GM23338 (cell line): ENCODE results near the gene DAAM1. TPM values are rescaled to one million over a fixed set of nuclear protein-coding genes. Genes with fewer than 3 reads are reported as not detected.

Source experiments
- ATAC-seq: fragments of 200-7000 bp; cut with Tn5 transposase; 3 replicates; pipeline ENCODE4 v1.9.1; 2020
- DNase-seq: peaks from one replicate; pipeline ENCODE4 v3.0.0-alpha.2; 2015; ENCODE audit warnings: low spot score
- H2AFZ ChIP-seq: fragments of 200-600 bp; sonication (generic); 2 replicates; pipeline ENCODE4 v1.8.0; 2016; ENCODE audit warnings: antibody characterized with exemption, mild to moderate bottlenecking, moderate library complexity
- H3F3A ChIP-seq: fragments of 200-600 bp; sonication (generic); replicated peaks from 2 replicates; pipeline ENCODE4 v1.8.0; 2017; ENCODE audit warnings: antibody characterized with exemption, mixed run types, low read depth
- H3K27ac ChIP-seq: fragments of 200-600 bp; sonication (generic); 2 replicates; pipeline ENCODE4 v1.6.1; 2016; ENCODE audit warnings: low read depth
- H3K27me3 ChIP-seq: fragments of 200-600 bp; sonication (generic); 2 replicates; pipeline ENCODE4 v1.8.0; 2016; ENCODE audit warnings: mild to moderate bottlenecking, mixed run types, moderate library complexity; ENCODE audit not compliant: insufficient read depth
- H3K36me3 ChIP-seq: fragments of 200-600 bp; sonication (generic); 2 replicates; pipeline ENCODE4 v1.8.0; 2016; ENCODE audit warnings: mild to moderate bottlenecking; ENCODE audit not compliant: insufficient read depth
- H3K4me1 ChIP-seq: fragments of 200-600 bp; sonication (generic); 2 replicates; pipeline ENCODE4 v1.8.0; 2016; ENCODE audit warnings: mild to moderate bottlenecking, moderate library complexity; ENCODE audit not compliant: insufficient read depth
- H3K4me2 ChIP-seq: fragments of 200-600 bp; sonication (generic); 2 replicates; pipeline ENCODE4 v1.7.1; 2017; ENCODE audit warnings: mixed run types
- H3K4me3 ChIP-seq: fragments of 200-600 bp; sonication (generic); 2 replicates; pipeline ENCODE4 v1.6.1; 2016; ENCODE audit warnings: mixed run types
- H3K79me2 ChIP-seq: fragments of 200-600 bp; sonication (generic); replicated peaks from 2 replicates; pipeline ENCODE4 v1.8.0; 2017; ENCODE audit warnings: mild to moderate bottlenecking; ENCODE audit not compliant: insufficient read depth
- H3K9me2 ChIP-seq: fragments of 200-600 bp; sonication (generic); 2 replicates; pipeline ENCODE4 v1.8.0; 2017; ENCODE audit not compliant: insufficient read depth
- H4K20me1 ChIP-seq: fragments of 200-600 bp; sonication (generic); replicated peaks from 2 replicates; pipeline ENCODE4 v1.8.0; 2017; ENCODE audit warnings: mild to moderate bottlenecking; ENCODE audit not compliant: insufficient read depth
- H3K27ac Mint-ChIP-seq: 2 replicates; pipeline ENCODE4 v1.8.0; 2020; ENCODE audit warnings: inconsistent platforms, mild to moderate bottlenecking, moderate library complexity, mixed read lengths
- H3K27me3 Mint-ChIP-seq: 3 replicates; pipeline ENCODE4 v1.8.0; 2022; ENCODE audit warnings: low read depth, mild to moderate bottlenecking, moderate library complexity, mixed read lengths, inconsistent platforms; ENCODE audit not compliant: insufficient read depth, poor library complexity
- H3K36me3 Mint-ChIP-seq: 3 replicates; pipeline ENCODE4 v1.8.0; 2021; ENCODE audit warnings: low read depth, mild to moderate bottlenecking, inconsistent platforms, moderate library complexity, mixed read lengths
- H3K4me1 Mint-ChIP-seq: 3 replicates; pipeline ENCODE4 v1.8.0; 2020; ENCODE audit warnings: mild to moderate bottlenecking, inconsistent platforms, mixed read lengths
- H3K4me3 Mint-ChIP-seq: 3 replicates; pipeline ENCODE4 v1.8.0; 2021; ENCODE audit warnings: moderate library complexity, mild to moderate bottlenecking, inconsistent platforms, mixed read lengths
- H3K9me3 Mint-ChIP-seq: 3 replicates; pipeline ENCODE4 v1.8.0; 2020; ENCODE audit warnings: moderate library complexity, mild to moderate bottlenecking, inconsistent platforms, mixed read lengths
- CREB1 ChIP-seq: fragments of 250-450 bp; sonication (Bioruptor Pico); IDR thresholded peaks from 2 replicates; pipeline ENCODE4 v1.5.0; 2020; ENCODE audit warnings: low read depth, mild to moderate bottlenecking, moderate library complexity
- EZH2 ChIP-seq: fragments of 200-600 bp; sonication (generic); IDR thresholded peaks from one replicate; pipeline ENCODE4 v1.8.0; 2017; ENCODE audit warnings: antibody characterized with exemption, mild to moderate bottlenecking, low read depth; ENCODE audit not compliant: unreplicated experiment
- EZH2phosphoT487 ChIP-seq: fragments of 200-600 bp; sonication (generic); IDR thresholded peaks from one replicate; pipeline ENCODE4 v1.8.1; 2018; ENCODE audit warnings: antibody characterized with exemption; ENCODE audit not compliant: unreplicated experiment
- JUNB ChIP-seq: IDR thresholded peaks from one replicate; pipeline ENCODE4 v1.6.1; 2016; ENCODE audit warnings: antibody characterized with exemption; ENCODE audit not compliant: unreplicated experiment
- NANOG ChIP-seq: IDR thresholded peaks from 2 replicates; pipeline ENCODE4 v1.6.1; 2016; ENCODE audit warnings: antibody characterized with exemption, borderline replicate concordance
- POLR2AphosphoS5 ChIP-seq: IDR thresholded peaks from 2 replicates; pipeline ENCODE4 v1.6.1; 2016; ENCODE audit warnings: antibody characterized with exemption, low read depth
- REST ChIP-seq: IDR thresholded peaks from one replicate; pipeline ENCODE4 v1.6.1; 2018; ENCODE audit warnings: antibody characterized with exemption; ENCODE audit not compliant: unreplicated experiment
- STAT1 ChIP-seq: IDR thresholded peaks from one replicate; pipeline ENCODE4 v1.6.1; 2016; ENCODE audit warnings: antibody characterized with exemption; ENCODE audit not compliant: unreplicated experiment
- ZNF114 ChIP-seq: fragments of 250-450 bp; sonication (Bioruptor Pico); IDR thresholded peaks from 2 replicates; pipeline ENCODE4 v1.5.0; 2020; ENCODE audit warnings: mild to moderate bottlenecking, moderate library complexity
- ZNF331 ChIP-seq: fragments of 250-450 bp; sonication (Bioruptor Pico); IDR thresholded peaks from 2 replicates; pipeline ENCODE4 v1.5.0; 2020; ENCODE audit warnings: low read depth, mild to moderate bottlenecking, moderate library complexity
- ZNF462 ChIP-seq: fragments of 250-450 bp; sonication (Bioruptor Pico); IDR thresholded peaks from 2 replicates; pipeline ENCODE4 v1.5.0; 2020; ENCODE audit warnings: mild to moderate bottlenecking, moderate library complexity
- polyA plus RNA-seq: library from polyadenylated mRNA; unstranded; fragments of >200 nt; fragmentation: Nextera tagmentation; extraction: Ambion mirVana; gene quantifications from 2 replicates; pipeline ENCODE4 v1.2.1, GENCODE V29; 2016
- total RNA-seq: library from RNA; depleted of rRNA; stranded (reverse); fragments of >200 nt; shearing (Covaris generic); gene quantifications from 2 replicates; pipeline ENCODE4 v1.2.3, GENCODE V29; 2014
- TF ChIP-seq, protein P1 (sequence below), 2 experiments: fragments of 200-600 bp in 1 of 2; sonication (generic) in 1 of 2; conservative IDR thresholded peaks; 2 replicates each; pipeline versions ENCODE4 v1.5.1 to v1.6.1; 2016 to 2017; ENCODE audit warnings: antibody characterized with exemption in 2 of 2, low read depth in 2 of 2, mild to moderate bottlenecking in 2 of 2, moderate library complexity in 1 of 2
- TF ChIP-seq, protein P2 (sequence below): IDR thresholded peaks from 2 replicates; pipeline ENCODE4 v1.6.1; 2016; ENCODE audit warnings: antibody characterized with exemption

The DAAM1 gene
- total and polyA plus RNA-seq, 2 experiments from 2014 or later = 36.3 to 42.1 TPM

DNA sequence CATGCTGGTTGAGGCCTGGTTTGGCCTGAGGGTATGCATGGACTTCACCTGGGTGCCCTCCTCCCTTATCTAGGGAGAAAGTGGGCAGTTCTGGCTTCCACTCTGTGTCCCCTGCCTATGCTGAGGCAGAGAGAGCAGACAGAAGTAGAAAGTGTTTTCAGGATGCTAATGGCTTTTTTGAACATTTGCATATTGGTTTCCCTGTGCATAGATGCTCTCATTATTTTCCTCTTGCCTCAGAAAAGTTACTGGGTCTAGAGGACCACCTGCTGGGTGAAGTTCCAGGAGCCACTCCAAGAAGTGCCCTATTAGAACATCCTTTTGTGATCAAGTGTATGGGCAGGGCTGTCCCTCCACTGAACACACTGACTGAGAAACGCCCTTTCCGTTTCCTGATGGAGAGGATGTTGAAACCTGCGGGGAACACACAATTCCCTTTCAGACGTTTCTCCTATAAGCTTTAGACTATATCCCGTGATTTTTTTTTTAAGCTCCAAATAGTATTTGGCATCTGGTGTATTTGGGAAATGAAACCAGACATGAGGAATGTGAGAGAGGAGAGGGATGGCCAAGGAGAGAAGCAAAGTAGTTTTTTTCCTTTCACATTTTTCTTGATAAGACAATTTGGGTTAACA, 66.6 kb downstream of the DAAM1 start:
- no peak overlapping the region for H3K4me3 ChIP-seq
- H3K36me3 Mint-ChIP-seq = no peaks in the 10 kb centered on the region
- H3K79me2 ChIP-seq = peaks cover 32% of the 10 kb centered on the region
- no peaks in the 10 kb centered on the region; the same call in 1 of the 2 replicates for H3K9me2 ChIP-seq
- H4K20me1 ChIP-seq = no peaks in the 10 kb centered on the region
- peaks cover 2% of the 10 kb centered on the region for H3K27me3 Mint-ChIP-seq
- DNase-seq = no peak
- no peak overlapping the region for H3K27ac ChIP-seq
- H3K27me3 ChIP-seq = no peaks in the 10 kb centered on the region
- TF ChIP-seq NANOG (no peak), ZNF462 (no peak), EZH2phosphoT487 (no peak), JUNB (no peak), CREB1 (no peak), REST (no peak), ZNF114 (no peak), STAT1 (no peak), EZH2 (no peak), ZNF331 (CRISPR knock-in tag) (no peak), POLR2AphosphoS5 (no peak)
- TF ChIP-seq, protein P1, sequence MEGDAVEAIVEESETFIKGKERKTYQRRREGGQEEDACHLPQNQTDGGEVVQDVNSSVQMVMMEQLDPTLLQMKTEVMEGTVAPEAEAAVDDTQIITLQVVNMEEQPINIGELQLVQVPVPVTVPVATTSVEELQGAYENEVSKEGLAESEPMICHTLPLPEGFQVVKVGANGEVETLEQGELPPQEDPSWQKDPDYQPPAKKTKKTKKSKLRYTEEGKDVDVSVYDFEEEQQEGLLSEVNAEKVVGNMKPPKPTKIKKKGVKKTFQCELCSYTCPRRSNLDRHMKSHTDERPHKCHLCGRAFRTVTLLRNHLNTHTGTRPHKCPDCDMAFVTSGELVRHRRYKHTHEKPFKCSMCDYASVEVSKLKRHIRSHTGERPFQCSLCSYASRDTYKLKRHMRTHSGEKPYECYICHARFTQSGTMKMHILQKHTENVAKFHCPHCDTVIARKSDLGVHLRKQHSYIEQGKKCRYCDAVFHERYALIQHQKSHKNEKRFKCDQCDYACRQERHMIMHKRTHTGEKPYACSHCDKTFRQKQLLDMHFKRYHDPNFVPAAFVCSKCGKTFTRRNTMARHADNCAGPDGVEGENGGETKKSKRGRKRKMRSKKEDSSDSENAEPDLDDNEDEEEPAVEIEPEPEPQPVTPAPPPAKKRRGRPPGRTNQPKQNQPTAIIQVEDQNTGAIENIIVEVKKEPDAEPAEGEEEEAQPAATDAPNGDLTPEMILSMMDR (conservative IDR thresholded peaks at IDR 0.05; ENCODE audit: low read depth in 2 of 2) = no peak
- TF ChIP-seq, protein P2, sequence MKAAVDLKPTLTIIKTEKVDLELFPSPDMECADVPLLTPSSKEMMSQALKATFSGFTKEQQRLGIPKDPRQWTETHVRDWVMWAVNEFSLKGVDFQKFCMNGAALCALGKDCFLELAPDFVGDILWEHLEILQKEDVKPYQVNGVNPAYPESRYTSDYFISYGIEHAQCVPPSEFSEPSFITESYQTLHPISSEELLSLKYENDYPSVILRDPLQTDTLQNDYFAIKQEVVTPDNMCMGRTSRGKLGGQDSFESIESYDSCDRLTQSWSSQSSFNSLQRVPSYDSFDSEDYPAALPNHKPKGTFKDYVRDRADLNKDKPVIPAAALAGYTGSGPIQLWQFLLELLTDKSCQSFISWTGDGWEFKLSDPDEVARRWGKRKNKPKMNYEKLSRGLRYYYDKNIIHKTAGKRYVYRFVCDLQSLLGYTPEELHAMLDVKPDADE = no peak
- peaks cover 24% of the 10 kb centered on the region for H3K4me1 Mint-ChIP-seq
- H3K9me3 Mint-ChIP-seq = no peaks in the 10 kb centered on the region
- H3K36me3 ChIP-seq = no peaks in the 10 kb centered on the region
- no peak; the same call in 2 of the 3 replicates for ATAC-seq
- H3F3A ChIP-seq = no peaks in the 10 kb centered on the region
- H3K4me3 Mint-ChIP-seq = no peak overlapping the region
- no peak overlapping the region for H3K27ac Mint-ChIP-seq
- H3K4me1 ChIP-seq = peaks cover 18% of the 10 kb centered on the region
- H3K4me2 ChIP-seq = no peak overlapping the region
- no peak overlapping the region for H2AFZ ChIP-seq
